OCI-LY7 (cell line): ENCODE measurements around the gene ZNF185.

Source experiments
- EZH2phosphoT487 ChIP-seq: fragments of 200-600 bp; sonication (generic); IDR thresholded peaks from 2 replicates; pipeline ENCODE4 v1.6.1; 2018; ENCODE audit warnings: low read depth, borderline replicate concordance, mild to moderate bottlenecking, mixed run types, antibody characterized with exemption, low read length, moderate library complexity, mixed read lengths
- TF ChIP-seq, protein P1 (sequence below): fragments of 200-600 bp; sonication (generic); conservative IDR thresholded peaks from 2 replicates; pipeline ENCODE4 v1.5.1; 2014; ENCODE audit warnings: mild to moderate bottlenecking, antibody characterized with exemption, low read length, moderate library complexity, mixed read lengths

DNA sequence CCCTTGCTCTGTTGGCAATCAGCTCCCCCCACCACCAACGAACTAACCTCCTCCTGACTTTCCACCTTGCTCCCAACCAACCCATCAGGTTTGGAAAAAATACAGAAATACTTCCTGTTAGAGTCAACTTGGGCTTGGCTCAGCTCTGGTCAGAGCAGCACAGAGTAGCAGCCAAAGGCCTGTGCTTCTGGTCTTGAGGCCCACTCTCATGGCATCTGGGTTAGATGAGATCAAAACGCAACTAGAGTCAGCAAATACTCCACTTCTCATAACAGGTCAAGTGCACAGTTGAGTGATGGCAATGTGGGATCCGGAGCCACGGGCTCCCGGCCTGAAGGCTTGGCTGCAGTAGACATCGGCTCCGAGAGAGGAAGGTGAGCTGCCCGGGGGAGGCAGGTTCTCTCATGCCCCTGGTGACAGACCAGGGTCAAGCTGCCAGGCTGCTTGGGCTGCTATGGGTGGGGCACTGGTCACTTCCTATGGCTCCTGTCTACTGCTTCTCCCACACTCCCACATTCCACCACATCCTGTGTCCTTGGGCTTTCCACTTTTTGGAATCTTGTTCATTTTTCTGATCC lies 34.8 kb downstream of the ZNF185 start:
- TF ChIP-seq, protein P1, sequence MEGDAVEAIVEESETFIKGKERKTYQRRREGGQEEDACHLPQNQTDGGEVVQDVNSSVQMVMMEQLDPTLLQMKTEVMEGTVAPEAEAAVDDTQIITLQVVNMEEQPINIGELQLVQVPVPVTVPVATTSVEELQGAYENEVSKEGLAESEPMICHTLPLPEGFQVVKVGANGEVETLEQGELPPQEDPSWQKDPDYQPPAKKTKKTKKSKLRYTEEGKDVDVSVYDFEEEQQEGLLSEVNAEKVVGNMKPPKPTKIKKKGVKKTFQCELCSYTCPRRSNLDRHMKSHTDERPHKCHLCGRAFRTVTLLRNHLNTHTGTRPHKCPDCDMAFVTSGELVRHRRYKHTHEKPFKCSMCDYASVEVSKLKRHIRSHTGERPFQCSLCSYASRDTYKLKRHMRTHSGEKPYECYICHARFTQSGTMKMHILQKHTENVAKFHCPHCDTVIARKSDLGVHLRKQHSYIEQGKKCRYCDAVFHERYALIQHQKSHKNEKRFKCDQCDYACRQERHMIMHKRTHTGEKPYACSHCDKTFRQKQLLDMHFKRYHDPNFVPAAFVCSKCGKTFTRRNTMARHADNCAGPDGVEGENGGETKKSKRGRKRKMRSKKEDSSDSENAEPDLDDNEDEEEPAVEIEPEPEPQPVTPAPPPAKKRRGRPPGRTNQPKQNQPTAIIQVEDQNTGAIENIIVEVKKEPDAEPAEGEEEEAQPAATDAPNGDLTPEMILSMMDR, result no peak
- TF ChIP-seq EZH2phosphoT487, result no peak
